Measurements from ENCODE around the gene ITGBL1.
"Not testable (repeated sequence)": the region's sequence is repeated elsewhere in the genome, so short reads cannot be mapped to it uniquely, and the experiment has no call there.

Gene ITGBL1

GRCh38 chr13:101514695-101515275 is 62.3 kb downstream of the ITGBL1 start:
- DNase-seq (ENCODE audit: low read depth): no peak

- no peak for DNase-seq (ENCODE audit: low read depth)
Observed at GRCh38 chr13:101515504-101515903, 63.0 kb downstream of the ITGBL1 start.

- DNase-seq (ENCODE audit: low read depth): no peak
Observed at GRCh38 chr13:101516262-101516661, 63.8 kb downstream of the ITGBL1 start.

GRCh38 chr13:101520672-101521071 is 68.2 kb downstream of the ITGBL1 start:
- no peak for DNase-seq (ENCODE audit: low read depth)

GRCh38 chr13:101521371-101521770 is 68.9 kb downstream of the ITGBL1 start:
- DNase-seq (ENCODE audit: low read depth): no peak

GRCh38 chr13:101522607-101523006 is 70.1 kb downstream of the ITGBL1 start:
- no peak for DNase-seq (ENCODE audit: low read depth)

- no peak for DNase-seq (ENCODE audit: low read depth)
Observed at GRCh38 chr13:101523154-101524131, 71.0 kb downstream of the ITGBL1 start.

DNA sequence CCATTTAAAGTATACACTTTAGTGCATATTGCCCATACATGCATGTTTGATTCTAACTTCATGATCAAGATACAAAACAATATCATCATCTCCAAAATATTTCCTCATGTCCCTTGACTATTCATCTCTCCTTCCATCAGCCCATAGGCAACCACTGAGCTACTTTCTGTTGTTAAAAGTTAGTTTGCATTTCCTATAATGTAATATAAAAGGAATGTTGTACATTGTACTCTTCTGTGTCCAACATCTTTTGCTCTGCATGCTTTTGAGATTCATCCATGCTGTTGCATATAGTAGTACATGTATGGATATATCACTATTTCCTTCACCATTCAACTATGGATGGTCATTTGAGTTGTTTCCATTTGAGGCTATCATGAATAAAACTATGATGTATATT is 74.7 kb downstream of the ITGBL1 start:
- DNase-seq (ENCODE audit: low read depth): no peak

GRCh38 chr13:101529422-101529821 is 76.9 kb downstream of the ITGBL1 start:
- DNase-seq (ENCODE audit: low read depth): no peak

DNA sequence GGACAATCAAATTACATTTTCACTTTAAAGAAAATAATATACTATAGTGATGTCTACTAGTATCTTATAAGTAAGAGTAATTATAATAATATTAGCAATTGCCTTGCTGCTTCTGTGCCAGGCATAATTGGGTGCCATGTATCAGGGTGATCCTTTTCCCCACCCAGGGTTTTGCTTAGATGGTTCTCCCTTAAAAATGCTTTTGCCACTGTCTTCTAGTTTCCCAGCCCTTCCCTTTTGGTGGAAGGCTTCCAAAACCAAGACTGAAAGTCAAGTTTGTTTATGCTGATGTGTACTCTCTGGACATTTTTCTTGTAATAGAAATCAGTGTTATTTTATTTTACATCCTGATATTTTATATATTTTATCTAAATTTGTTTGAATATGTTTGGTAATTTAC is 77.8 kb downstream of the ITGBL1 start:
- no peak for DNase-seq (ENCODE audit: low read depth)

DNA sequence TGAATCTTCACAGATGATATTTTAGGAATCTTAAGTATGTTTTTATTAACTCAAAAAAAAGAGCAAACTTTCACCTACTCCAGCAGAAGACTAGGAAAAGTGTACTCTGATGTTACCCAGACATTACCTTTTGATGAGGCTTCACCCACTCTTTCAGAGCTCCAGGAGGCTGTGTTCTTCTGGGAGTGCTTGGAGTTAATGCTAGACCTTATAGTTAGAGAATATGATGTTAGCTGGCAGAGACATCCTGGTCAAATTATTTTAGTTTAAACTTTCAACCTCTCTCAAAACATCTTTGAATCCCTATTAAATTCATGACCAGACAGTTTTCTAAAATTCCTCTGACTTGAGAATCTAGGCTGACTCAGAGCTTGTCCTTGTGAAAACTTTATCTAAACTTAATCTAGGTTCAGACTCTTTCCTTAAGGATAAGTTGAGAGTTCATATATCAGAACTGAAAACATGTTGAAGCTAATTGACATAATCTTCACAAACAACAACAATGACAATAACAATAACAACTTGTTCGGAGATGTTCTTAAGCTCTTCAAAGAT is 82.8 kb downstream of the ITGBL1 start:
- no peak for DNase-seq (ENCODE audit: low read depth)

DNA sequence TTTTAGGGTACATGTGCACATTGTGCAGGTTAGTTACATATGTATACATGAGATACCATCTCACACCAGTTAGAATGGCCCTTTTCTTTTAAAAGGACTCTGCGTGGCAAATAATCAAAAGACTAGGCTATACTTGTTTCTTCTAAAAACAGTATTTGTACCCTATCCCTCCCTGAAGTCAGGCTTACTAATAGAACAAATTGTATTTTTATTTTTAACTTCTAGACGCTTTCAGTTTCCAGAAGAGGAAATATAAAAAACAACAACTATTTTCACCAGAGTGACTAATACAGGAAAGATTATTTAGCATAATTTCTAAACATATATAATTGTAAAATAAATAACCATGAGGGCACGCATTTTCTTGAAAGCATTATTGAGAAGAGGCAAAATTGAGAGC is 83.6 kb downstream of the ITGBL1 start:
- DNase-seq (ENCODE audit: low read depth): no peak

DNA sequence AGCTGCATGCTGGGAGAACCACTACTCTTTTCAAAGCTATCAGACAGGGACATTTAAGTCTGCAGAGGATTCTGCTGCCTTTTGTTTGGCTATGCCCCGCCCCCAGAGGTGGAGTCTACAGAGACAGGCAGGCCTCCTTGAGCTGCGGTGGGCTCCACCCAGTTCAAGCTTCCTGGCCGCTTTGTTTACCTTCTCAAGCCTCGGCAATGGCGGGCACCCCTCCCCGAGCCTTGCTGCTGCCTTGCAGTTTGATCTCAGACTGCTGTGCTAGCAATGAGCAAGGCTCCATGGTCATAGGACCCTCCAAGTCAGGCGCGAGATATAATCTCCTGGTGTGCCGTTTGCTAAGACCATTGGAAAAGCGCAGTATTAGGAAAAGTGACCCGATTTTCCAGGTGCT is 92.1 kb downstream of the ITGBL1 start:
- DNase-seq (ENCODE audit: low read depth): not testable (repeated sequence)

DNA sequence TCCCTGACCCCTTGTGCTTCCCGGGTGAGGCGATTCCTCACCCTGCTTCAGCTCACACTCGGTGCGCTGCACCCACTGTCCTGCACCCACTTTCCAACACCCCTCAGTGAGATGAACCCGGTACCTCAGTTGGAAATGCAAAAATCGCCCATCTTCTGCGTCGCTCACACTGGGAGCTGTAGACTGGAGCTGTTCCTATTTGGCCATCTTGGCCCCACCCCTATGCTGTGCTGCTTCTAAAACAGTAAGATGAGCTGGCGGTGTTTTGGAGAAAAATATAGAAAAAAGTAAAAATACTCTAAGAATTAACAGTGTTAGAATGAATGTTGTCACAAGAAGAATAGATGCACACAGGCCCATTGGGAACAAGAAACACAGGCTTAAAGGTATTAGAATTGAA is 92.5 kb downstream of the ITGBL1 start:
- DNase-seq (ENCODE audit: low read depth): no peak

DNA sequence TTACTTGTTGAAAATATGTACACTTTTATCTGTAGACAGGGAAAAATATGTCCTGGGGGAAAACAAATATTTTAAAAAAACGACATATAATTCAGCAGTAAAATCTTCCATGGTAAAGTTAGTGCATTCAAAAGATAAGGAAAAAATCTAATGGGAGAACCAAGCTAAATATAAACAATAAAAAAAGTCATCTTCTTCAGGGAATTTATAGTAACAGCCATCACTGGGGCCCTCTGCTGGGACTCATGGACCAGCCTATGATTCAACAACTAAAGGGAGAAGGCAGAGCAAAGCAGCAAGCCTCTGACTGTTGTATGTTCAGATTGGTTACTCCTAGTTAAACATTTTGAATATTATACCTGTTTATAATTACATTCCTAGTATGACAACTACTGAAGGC is 93.0 kb downstream of the ITGBL1 start:
- DNase-seq (ENCODE audit: low read depth): no peak

GRCh38 chr13:101552286-101552685 is 99.8 kb downstream of the ITGBL1 start:
- DNase-seq (ENCODE audit: low read depth): no peak

DNA sequence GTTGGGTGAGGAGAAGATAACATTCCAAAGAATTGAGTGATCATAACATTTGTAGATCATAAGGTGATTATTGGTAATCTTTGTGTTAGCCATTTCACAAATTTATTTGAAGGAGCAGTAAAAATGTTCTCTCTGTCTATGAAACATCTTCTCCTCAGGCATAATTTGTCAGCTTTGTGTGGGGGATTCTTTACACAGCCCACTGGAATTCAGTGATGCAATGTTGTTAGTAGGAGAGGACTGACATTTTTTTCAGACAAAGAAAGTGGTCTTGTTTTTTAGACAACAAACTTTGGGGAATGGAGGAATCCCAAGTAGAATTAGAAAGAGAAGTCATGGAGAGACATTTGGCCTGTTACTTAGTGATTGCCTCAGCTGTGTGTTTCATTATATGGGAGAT is 100.3 kb downstream of the ITGBL1 start:
- no peak for DNase-seq (ENCODE audit: low read depth)

DNA sequence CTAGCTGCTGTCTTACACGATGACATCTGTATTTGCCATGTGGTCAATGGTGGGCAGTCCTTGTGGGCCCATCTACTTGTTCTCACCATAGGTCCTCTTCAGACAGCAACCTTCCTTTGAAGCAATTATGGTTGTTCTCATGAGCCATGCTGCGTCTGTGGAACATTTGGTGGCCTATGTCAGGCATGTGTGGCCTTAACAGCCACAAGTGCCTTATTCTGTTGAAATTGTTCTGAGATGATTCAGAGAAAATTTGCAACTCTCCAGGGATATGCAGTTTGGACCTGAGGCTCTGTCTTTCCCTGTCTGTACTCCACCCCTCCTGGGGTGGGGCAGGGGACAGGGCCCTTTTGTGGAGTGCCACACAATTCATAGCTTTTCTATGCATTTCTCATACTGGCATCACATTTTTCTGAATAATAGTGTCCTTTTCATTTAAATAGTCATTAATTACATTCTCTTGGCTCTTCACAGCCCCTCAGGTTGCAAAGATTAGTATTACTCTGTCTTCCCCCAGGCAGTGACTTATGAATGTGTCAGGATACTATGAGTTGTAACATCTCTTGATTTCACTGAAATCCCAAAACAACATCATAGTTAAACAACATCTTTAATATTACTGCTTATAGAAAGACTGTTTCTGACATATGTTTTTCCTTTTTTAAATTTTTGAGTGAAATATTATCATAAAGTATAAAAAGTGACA is 102.1 kb downstream of the ITGBL1 start:
- DNase-seq (ENCODE audit: low read depth): no peak

- DNase-seq (ENCODE audit: low read depth): no peak
Observed at GRCh38 chr13:101555610-101556009, 103.1 kb downstream of the ITGBL1 start.

GRCh38 chr13:101556676-101557123 is 104.2 kb downstream of the ITGBL1 start:
- DNase-seq (ENCODE audit: low read depth): no peak

GRCh38 chr13:101565317-101565716 is 112.8 kb downstream of the ITGBL1 start:
- no peak for DNase-seq (ENCODE audit: low read depth)

- DNase-seq (ENCODE audit: low read depth): no peak
Observed at GRCh38 chr13:101567841-101568240, 115.4 kb downstream of the ITGBL1 start.
